ENCODE measurements around the gene DYNC1I1.

Gene DYNC1I1

DNA sequence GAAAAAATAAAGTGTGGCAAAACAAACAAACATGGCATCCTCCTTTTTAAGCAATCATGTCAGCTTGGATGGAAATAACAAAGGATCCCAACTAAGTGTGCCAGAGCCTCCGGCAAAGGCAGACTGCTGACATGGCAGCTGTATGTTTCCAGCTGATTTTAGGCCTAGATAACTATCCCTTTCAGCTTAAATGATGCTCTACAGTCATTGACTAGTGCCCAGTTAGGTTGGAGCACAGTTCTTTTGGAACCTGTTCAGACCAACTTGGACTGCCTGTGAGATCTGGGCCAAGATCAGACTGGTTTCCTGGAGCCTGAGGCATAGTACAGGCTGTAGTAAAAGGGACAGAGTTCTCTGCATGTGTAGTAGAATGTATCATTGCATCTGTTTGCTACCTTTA, 128.7 kb downstream of the DYNC1I1 start:
- TF ChIP-seq, protein P1, sequence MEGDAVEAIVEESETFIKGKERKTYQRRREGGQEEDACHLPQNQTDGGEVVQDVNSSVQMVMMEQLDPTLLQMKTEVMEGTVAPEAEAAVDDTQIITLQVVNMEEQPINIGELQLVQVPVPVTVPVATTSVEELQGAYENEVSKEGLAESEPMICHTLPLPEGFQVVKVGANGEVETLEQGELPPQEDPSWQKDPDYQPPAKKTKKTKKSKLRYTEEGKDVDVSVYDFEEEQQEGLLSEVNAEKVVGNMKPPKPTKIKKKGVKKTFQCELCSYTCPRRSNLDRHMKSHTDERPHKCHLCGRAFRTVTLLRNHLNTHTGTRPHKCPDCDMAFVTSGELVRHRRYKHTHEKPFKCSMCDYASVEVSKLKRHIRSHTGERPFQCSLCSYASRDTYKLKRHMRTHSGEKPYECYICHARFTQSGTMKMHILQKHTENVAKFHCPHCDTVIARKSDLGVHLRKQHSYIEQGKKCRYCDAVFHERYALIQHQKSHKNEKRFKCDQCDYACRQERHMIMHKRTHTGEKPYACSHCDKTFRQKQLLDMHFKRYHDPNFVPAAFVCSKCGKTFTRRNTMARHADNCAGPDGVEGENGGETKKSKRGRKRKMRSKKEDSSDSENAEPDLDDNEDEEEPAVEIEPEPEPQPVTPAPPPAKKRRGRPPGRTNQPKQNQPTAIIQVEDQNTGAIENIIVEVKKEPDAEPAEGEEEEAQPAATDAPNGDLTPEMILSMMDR (IDR thresholded peaks at IDR 0.05; ENCODE audit: insufficient read depth, low read length, poor library complexity, severe bottlenecking): no peak
- no peak for DNase-seq (ENCODE audit: extremely low read depth, insufficient read length)

DNA sequence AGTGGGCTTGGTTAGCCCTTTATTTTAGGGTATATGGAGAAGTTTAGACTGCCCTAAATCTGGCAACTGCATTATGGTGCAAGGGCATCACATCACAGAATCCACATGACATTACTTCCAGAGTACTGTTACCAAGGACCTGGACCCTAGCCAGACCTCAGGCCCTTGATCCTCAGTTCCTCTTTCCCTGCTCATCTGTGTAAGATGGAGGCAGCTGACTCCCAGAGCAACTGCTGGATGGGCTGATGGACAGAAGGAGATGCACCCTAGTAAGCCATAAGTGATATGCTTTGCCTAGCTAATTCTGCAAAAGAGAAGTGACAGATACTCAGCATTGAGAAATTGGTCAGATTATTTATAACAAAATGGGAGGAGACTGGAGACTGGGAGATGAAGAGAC, 131.7 kb downstream of the DYNC1I1 start:
- Histone ChIP-seq H3K36me3 (ENCODE audit: control insufficient read depth, insufficient read depth, low read length) (no peaks in the 10 kb centered on the region), H3K4me3 (replicated peaks; ENCODE audit: low read depth, low read length) (no peak overlapping the region), H3K27me3 (replicated peaks; ENCODE audit: control insufficient read depth, insufficient read depth, low read length) (no peaks in the 10 kb centered on the region; the same call in none of the 2 replicates)
- TF ChIP-seq, protein P1 (IDR thresholded peaks at IDR 0.05; ENCODE audit: insufficient read depth, low read length, poor library complexity, severe bottlenecking): no peak
- DNase-seq (ENCODE audit: extremely low read depth, insufficient read length): no peak

More for the DNA sequence above, 128.7 kb downstream of the DYNC1I1 start:
- no peaks in the 10 kb centered on the region for H3K36me3 ChIP-seq (ENCODE audit: control insufficient read depth, insufficient read depth, low read length)
- no peaks in the 10 kb centered on the region; the same call in 1 of the 2 replicates for H3K27me3 ChIP-seq (replicated peaks; ENCODE audit: control insufficient read depth, insufficient read depth, low read length)
- no peak overlapping the region for H3K4me3 ChIP-seq (replicated peaks; ENCODE audit: low read depth, low read length)

DNA sequence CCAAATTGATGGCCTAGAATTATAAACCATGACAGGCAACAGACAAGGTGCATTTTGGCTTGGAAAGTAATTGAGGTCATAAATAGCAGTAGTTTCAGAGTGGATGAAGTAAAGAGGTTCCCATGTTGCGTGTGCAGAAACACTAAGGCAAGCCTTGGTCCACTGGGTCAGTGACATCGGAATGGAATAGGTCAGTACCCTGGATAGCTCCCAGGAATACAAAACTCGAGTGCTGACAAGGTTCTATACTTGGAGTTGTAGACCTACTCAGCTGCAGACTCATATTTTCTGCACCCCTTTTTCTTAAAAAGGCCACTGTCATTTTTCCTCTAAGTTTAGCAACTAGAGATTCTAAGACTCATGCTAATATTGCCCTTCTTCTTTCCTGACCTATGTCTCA, 132.8 kb downstream of the DYNC1I1 start:
- Histone ChIP-seq H3K4me3 (replicated peaks; ENCODE audit: low read depth, low read length) (no peak overlapping the region), H3K27me3 (replicated peaks; ENCODE audit: control insufficient read depth, insufficient read depth, low read length) (no peaks in the 10 kb centered on the region; the same call in 1 of the 2 replicates), H3K36me3 (ENCODE audit: control insufficient read depth, insufficient read depth, low read length) (no peaks in the 10 kb centered on the region)
- no peak for DNase-seq (ENCODE audit: extremely low read depth, insufficient read length)
- TF ChIP-seq, protein P1 (IDR thresholded peaks at IDR 0.05; ENCODE audit: insufficient read depth, low read length, poor library complexity, severe bottlenecking): no peak

DNA sequence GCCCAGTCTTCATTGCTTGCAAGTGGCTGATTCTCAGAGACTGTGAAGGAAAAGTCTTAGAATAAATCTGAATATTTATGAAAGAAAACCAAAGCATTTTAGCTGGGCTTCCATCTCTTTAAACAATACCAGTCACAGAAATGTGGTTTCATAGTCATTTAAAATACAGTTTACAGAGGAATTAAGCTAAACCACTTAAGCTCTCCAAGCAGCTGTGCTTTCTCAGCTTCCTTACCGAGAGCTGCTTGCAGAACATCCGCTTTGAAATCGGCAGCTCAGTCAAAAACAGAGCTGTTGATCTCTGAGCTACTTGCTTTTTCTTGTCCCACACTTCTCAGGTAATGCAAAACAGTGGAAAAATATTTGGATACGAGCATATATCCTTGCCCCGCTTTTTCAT, 134.5 kb downstream of the DYNC1I1 start:
- TF ChIP-seq, protein P1 (IDR thresholded peaks at IDR 0.05; ENCODE audit: insufficient read depth, low read length, poor library complexity, severe bottlenecking): no peak
- no peak overlapping the region for H3K4me3 ChIP-seq (replicated peaks; ENCODE audit: low read depth, low read length)
- H3K36me3 ChIP-seq (ENCODE audit: control insufficient read depth, insufficient read depth, low read length): no peaks in the 10 kb centered on the region
- H3K27me3 ChIP-seq (replicated peaks; ENCODE audit: control insufficient read depth, insufficient read depth, low read length): no peaks in the 10 kb centered on the region; the same call in 1 of the 2 replicates
- DNase-seq (ENCODE audit: extremely low read depth, insufficient read length): no peak

DNA sequence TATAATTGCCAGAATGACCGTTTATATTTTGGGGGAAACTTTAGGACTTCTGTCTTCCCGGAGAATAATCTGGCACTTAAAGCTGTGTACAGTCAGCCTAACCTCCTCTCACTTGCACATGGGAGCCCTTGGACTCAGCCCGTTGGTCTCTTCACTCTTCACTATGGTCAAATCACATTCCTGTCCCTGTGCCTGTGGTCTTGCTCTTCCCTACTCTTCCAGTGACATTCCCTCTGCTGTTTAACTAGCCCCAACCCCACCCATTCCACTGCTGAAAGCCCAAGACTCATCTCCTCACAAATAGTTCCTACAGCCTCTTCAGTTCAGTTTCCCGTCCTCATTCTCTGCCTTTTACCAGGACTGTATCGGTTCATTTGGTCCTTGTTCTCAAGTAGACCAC, 135.0 kb downstream of the DYNC1I1 start:
- TF ChIP-seq, protein P1 (IDR thresholded peaks at IDR 0.05; ENCODE audit: insufficient read depth, low read length, poor library complexity, severe bottlenecking): no peak
- no peak for DNase-seq (ENCODE audit: extremely low read depth, insufficient read length)
- H3K27me3 ChIP-seq (replicated peaks; ENCODE audit: control insufficient read depth, insufficient read depth, low read length): no peaks in the 10 kb centered on the region; the same call in 1 of the 2 replicates

DNA sequence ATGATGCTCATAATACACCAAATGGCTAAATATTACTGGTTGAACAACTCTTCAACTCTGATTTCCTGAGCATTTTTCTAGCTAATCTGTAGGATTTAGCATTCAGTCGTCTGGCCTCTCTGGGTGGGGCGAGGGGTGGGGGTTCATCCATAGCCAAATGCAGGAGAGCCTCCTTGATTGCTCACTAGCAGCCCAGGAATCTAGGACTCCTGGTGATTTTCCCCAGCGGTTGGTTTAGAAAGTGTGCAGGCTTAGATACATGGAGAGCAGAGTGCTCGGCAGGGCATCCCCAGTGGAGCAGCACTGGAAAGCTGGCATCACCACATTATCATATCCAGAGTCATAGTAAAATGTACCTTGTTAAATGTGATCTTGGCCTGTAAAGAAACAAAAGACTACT, 136.1 kb downstream of the DYNC1I1 start:
- H3K4me3 ChIP-seq (replicated peaks; ENCODE audit: low read depth, low read length): no peak overlapping the region
- no peaks in the 10 kb centered on the region for H3K36me3 ChIP-seq (ENCODE audit: control insufficient read depth, insufficient read depth, low read length)
- no peaks in the 10 kb centered on the region; the same call in 1 of the 2 replicates for H3K27me3 ChIP-seq (replicated peaks; ENCODE audit: control insufficient read depth, insufficient read depth, low read length)
- TF ChIP-seq, protein P1 (IDR thresholded peaks at IDR 0.05; ENCODE audit: insufficient read depth, low read length, poor library complexity, severe bottlenecking): no peak
- DNase-seq (ENCODE audit: extremely low read depth, insufficient read length): no peak

More for the DNA sequence above, 135.0 kb downstream of the DYNC1I1 start:
- no peak overlapping the region for H3K4me3 ChIP-seq (replicated peaks; ENCODE audit: low read depth, low read length)
- H3K36me3 ChIP-seq (ENCODE audit: control insufficient read depth, insufficient read depth, low read length): no peaks in the 10 kb centered on the region

Data from GM06990 (cell line).